Hepatocyte (in vitro differentiated cells): ENCODE data around the gene ALDH9A1.

Experiments used
- CTCF ChIP-seq: fragments of 200-600 bp; sonication (generic); IDR thresholded peaks from 2 replicates; pipeline ENCODE4 v1.5.1; 2016; ENCODE audit warnings: antibody characterized with exemption, mild to moderate bottlenecking; ENCODE audit not compliant: poor library complexity
- EZH2 ChIP-seq: fragments of 200-600 bp; sonication (generic); IDR thresholded peaks from 2 replicates; pipeline ENCODE4 v1.6.1; 2016; ENCODE audit warnings: antibody characterized with exemption, mild to moderate bottlenecking, borderline replicate concordance

- TF ChIP-seq EZH2 (no peak), CTCF (no peak)
Measured at GRCh38 chr1:165697491-165697880, 876 bp downstream of the ALDH9A1 start.
